Measurements from ENCODE around the gene IKZF2.
A peak's percentile ranks its signal among the peaks of the same experiment; 100 is the strongest.

The IKZF2 gene

DNA sequence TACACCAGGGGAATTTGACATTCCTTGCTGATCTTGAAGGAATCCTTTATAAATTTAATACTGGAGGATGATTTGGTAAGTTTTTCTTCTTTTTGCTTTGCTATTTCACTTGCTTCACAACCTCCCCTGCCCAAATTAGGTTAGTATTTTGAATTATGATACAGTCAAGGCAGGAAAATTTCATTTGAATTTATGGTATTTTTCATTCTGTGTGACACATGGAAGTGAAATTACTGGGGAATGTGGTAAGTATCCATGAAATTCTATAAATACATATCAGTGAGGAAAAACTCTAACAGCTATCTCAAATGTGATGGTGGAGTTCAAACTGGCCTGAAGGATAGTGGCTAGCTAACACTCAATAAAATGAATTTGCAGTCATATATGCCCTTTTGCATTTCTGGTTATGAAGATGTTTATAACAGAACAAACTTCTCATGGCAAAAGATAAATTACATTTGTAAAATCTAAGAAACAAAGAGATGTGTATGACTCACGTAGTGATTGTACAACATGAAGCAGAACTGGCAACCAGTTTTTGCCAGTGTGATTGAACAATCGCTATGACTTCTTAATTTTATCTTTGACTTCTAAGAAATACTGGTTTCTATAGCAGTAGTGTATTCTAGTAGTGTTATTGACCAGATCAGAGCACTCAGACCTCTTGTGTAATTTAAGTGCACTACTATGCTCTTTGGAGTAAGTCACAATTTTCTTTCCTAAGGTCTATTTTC, 152.6 kb downstream of the IKZF2 start:
- DNase-seq (ENCODE audit: low read depth), result no peak

DNA sequence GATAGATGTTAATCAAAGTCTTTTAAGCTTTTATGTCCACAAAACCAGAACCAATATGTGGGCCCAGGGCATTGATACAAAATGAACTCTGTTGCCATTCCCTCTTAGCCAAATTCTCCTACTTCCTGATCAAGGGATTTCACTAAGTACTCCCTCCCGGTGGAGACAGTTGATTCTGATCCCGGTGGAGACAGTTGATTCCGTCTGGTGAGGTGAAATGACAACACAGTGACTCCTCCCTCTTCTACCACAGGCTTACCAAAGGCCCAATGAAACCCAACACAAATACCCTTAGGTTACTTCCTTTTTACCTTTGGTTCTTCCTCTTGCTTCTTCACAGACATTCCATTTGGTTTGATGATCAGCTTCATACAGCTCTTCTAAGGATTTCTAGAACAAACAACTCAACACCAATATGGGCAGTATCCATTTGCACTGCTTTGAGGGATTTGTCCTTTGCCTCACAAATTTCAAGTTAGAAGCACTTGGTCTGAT, 153.8 kb downstream of the IKZF2 start:
- no peak for DNase-seq (ENCODE audit: low read depth)

DNA sequence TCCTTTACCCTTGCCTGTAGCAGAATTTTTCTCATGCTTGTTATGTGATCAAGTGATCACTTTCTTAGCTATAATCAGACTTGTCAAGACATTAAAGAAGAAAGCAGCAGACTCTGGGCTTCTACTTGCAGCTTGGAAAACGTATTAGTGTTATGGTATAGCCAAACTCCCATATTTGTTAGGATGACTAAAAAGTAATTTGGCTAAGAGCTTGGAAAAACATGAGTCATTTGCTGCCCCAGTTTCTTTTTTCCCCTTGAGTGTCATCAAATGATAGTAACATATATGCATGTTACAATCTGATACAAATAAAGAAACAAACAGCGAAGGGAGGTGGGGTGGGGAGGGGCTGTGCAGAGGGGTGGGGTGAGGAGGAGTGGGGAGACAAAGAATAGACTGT, 155.5 kb downstream of the IKZF2 start:
- DNase-seq (ENCODE audit: low read depth), result no peak

DNA sequence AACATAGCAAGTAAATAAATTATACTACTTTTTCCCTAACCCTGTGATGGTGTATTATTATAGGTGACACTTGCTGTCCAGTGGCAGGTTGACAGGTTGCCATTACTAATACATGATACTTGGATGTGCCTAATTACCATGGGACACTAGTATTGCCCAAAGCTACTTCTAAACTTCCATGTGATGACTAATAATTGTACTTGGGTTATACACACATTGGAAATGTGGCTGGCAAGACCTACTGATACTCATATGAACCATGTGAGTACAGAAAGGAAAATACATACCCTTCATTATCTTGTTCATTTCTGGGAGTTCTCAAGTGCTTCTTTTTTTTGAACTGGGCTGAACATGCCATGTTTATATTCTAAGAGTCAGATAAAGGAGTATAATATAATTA, 156.4 kb downstream of the IKZF2 start:
- no peak for DNase-seq (ENCODE audit: low read depth)

DNA sequence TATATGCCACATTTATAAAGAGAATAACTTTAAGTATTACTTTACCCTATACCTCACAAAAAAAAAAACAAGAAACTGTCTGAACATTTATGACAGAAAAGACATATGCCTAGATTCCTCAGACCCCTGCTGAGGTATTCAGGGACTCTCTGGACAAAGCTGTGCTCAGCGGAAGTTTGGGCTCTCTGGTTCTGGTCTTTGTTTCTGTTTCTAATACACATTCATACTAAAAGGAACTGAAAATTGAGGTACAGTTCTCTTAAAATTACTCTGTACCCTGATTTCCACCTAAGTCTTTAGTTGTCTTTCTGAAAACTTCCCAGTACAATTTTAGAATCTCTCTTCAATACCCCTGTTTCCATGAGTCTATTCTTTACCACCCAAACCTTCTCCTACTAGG, 160.3 kb downstream of the IKZF2 start:
- DNase-seq (ENCODE audit: low read depth), result no peak

DNA sequence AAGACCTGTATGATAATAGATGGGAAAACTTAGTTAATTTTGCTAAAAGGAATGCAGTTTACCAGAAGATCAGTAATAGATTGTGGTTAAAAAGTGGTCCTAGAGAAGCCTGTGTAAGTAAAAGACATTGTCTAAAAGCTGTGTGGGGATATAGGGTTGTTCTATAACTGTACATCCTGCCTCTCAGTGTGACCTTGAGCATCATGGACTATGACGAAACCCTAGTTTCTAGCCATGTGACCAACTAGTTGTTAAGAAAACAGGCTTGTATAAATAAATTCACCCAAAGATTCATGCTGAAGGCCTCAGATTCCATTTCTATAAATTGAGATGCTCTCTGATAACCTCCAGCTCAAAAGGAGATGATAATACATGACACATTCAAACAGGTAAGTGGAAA, 160.7 kb downstream of the IKZF2 start:
- no peak for DNase-seq (ENCODE audit: low read depth)

DNA sequence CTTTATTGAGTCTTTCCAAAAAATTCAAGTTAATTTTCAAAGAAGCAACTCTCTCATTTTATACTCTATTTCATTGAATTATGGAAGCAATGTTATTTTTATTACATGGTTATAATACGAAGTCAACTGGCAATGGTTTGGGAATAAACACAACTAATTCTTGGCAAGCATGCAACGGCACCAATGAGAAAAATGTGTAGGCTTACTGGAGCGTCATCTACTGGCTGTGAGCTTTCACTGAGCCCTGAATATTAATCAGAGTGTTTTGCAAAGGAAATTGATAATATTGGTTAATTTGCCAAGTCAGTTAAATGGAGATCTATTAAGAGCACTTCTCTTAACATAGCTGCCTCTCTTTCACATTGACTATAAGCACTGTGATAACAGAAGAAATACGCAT, 163.9 kb downstream of the IKZF2 start:
- no peak for DNase-seq (ENCODE audit: low read depth)

DNA sequence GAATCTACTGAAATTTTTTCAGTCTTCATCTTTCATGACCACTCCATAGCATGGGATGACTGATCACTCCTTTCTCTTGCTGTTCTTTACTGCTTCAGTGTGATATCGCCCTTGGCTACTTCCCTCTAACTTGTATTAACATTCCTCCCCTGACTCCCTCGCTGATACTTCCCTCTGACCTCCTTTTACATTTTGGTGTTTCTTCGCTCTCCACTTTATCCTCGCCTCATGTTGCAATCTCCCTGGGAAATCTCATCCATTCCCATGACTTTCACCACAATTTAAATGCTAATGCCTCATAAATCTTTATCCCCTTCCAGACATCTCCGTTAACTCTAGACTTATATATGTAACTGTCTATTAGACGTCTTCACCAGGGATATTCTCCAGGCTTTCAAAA, 167.3 kb downstream of the IKZF2 start:
- DNase-seq (ENCODE audit: low read depth), result no peak

DNA sequence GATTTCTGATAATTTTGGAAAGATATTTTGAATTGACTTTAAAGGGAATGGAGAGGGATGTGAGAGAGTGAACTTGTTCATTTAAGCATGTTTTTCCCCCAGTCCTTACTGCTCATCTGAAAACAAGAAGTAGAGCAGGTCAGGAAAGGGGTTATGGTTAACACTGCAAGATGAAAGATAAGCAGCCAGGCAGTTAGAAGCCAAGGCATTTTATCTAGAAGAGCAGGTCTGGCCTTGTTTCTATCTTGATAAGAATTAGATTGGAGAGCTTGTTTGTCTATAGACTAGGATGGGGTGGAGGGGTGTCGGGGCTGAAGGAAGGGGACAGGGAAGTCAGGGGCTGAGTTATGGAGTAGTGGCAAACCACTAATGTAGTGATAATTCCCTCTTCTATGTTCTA, 171.6 kb downstream of the IKZF2 start:
- peak; percentile 86 for DNase-seq (ENCODE audit: low read depth)

DNA sequence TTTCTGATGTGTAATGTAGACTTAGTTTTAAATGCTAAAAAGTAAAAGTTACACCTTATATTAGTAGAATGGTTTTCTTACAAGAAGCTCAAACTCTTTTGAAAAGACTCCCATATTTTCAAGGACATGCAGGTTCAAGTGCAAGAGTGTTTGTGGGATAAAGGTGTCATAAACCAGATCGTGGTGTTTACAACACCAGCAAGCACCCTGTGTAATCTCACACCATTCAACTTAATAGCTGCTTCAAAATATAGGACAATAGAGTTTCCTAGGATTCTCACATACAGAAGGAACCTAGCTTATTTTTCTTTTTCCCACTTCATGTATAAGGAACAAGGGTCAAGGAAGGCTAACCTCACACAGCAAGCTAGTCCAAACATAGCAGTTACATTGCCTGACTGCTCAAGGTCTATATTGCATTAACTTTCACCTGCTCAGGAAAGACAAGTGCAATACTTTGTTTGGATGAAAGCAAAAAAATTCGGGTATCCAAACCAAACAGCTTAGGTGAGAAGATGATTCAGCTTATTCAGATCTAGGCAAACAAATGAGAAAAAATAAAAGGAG, 172.3 kb downstream of the IKZF2 start:
- no peak for DNase-seq (ENCODE audit: low read depth)

DNA sequence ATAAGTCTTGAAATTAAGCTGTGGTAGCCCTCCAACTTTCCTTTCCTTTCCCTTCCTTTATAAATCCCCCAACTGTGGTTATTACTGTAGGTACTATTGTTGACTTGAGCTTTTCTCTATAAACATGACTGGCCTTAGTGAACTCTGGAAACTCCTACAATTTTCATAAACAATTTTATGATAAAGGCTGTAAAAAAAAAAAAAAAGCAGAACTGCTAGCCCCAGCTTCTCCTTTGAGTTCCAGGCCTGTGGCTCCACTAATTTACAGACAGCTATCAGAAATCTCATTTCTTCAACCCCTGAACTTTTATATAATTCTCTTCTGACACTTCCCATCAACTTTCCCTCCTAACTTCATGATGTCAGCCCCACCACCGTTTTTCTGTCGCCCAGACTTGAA, 174.3 kb downstream of the IKZF2 start:
- no peak for DNase-seq (ENCODE audit: low read depth)

DNA sequence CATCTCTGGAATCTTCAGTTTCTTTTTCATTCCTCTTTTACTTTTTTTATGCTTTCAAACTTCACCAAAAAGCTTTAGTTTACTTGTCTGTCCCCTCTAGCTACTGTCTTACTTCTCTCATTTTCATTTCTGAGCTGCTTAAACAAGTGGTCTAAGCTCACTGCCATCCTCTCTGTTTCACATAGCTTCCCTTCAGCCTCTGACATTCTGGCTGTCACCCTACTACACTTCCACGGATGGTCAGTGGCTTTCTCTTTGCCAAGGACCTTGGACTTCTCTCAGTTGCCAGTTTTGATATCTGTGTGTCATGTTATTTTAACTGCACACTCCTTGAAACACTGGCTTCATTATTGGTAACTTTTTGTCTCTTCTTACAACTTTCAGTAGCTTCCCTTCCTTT, 176.1 kb downstream of the IKZF2 start:
- no peak for DNase-seq (ENCODE audit: low read depth)

DNA sequence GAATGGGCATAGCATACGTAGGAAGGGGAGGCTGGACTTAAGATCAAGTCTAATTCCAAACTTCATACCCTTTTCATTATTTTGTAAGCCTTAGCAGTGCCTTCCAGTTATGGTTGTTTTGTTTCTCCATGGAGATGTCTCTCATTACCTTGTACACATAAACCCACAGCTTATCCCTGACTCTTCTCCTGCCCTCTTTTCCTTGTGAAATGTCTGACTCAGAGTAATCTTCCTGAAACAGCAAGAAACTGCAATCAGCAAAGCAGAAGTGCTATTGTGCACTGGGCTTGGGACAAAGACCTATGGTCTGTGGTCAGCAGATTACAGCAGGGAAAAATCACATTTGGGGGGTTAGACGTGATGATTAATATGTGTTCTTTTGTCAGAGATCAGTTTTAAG, 176.7 kb downstream of the IKZF2 start:
- no peak for DNase-seq (ENCODE audit: low read depth)

DNA sequence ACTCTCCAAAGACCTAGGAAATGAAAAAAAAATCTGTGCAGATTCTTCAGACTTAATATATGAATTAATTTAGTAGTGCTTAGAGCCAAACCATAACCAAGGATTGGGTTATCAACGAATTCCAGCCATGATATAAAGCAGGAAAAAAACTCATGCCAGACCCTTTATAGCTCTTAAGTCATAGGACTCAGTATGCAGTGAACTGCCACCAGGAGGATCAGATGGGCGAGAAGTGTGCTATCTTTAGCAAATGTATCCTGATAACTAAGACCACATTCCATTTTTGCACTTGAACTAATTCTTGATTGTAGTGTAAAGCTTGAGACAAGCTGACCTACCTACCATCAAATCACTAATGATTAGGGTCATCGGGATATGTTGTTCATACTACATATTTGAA, 178.1 kb downstream of the IKZF2 start:
- no peak for DNase-seq (ENCODE audit: low read depth)

DNA sequence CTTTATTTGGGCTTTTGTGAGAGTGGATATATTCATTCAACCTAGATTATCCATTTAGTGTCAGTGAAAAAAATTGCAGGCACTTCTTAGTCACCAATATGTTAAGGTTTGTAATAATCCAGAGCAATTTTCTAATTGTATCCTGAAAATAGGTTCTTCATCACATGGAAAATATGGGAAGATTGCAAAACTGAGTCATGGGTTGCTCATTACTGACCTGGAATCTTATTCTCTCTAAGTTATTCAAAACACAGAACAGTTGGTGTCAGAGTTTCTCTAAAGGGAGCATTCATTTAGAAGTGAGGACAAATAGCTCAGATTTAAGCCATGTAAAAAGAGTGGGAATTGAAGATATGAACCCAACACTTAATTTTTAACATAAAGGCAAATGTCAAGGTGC, 181.3 kb downstream of the IKZF2 start:
- no peak for DNase-seq (ENCODE audit: low read depth)

DNA sequence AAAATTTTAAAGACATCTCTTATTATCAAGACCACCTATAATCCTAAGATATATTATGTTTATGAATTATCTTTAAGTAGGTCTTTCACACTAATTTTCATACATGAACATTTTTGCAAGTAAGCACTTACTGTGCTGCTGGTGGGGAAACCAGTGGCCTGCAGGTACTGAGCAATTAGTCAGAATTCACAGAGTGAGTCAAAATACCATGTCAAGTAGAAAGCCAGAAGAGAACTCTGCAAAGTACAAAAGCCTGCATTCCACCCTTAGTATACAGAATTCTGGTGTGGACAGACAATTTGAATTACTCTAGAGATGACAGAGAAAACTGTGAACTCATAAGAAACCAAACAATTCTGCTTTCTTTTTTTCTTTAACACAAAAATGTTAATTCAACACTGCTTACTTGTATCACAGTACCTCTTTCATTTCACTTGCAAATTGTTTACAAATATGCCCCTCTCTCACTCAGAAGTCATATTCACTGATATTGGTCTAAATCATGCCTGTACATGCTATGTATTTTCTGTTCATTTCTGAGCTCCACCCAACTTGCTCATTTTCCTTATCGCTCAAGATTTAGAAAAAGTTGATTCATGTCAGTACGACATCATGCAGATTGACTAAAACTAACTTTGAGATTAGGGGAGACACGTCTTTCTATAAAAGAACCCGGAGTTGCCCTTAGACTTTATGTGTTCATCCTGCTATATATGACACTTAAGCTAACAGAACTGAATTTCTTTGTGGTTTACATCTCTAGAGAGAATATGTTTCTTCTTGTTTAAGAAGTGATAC, 182.9 kb downstream of the IKZF2 start:
- DNase-seq (ENCODE audit: low read depth), result no peak

DNA sequence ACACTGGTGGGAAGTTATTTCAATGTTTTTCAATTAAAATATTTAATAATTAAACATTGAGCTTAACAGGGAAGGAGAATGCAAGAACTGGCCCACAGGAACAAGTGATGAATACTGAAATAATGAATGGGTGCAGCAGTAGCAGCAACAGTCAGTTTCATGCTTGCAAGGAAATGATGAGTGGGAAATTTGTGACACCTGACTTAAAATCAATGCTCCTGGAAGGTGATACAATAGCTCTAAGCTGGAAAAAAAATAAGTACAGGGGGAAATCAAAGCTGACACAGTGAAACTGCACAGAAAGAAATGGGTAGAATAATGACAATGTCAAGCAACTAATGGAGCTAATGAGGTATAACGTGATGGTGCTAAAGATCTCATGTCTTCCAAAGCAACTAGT, 184.5 kb downstream of the IKZF2 start:
- DNase-seq (ENCODE audit: low read depth), result no peak

DNA sequence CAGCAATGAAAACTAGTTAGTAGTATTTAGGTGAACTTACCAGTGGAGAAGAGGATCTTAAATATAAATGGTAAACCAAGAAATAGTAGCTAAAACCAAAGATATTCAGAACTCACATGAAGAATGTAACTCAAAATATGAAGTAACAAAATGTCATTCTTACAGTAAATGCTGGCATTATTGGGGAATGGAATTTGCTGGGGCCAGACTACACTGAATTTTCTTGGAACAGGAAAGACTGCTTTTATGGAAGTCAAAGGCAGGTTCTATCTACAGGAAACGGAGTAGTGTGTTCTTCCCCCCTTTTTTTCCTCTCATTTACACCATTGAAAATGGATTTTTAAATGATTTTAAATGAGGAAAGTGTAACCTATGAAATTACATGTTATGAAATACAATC, 188.7 kb downstream of the IKZF2 start:
- DNase-seq (ENCODE audit: low read depth), result no peak

DNA sequence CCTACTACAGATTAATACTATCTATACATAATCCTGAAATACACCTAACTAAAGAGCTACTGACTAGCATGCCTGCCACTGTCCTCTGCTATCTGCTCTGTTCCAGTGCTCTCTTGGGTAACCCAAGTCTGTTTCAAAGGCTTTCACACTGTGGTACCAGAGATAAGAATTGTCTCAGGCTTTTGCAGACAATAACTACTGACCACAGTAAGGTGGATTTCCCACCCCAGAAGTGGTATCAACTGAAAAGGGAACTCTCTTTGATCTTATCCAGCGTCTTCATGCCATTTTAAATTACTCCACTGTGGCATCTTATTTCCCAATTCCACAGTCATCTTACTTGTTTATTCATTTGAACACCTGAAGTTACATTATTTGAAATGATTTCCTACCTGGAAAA, 190.2 kb downstream of the IKZF2 start:
- DNase-seq (ENCODE audit: low read depth), result peak; percentile 86

DNA sequence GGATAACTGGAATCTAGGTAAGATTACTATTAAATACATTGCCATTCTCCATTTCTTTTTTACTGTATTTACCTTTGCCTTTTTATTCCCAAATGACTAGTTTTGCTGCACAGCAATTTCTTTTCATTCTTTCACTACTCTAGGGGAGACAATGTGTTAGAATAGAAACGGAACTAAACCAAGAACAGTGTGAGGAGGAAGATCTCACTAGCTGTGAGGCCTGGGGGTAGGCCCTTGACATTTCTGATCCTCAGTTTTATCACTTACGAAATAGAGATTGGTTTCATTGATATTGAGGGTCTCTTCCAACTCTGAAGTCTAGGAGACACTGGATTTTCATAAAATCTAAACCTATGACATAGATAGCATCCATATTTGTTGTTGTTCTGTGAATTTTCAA, 191.1 kb downstream of the IKZF2 start:
- DNase-seq (ENCODE audit: low read depth), result no peak

DNA sequence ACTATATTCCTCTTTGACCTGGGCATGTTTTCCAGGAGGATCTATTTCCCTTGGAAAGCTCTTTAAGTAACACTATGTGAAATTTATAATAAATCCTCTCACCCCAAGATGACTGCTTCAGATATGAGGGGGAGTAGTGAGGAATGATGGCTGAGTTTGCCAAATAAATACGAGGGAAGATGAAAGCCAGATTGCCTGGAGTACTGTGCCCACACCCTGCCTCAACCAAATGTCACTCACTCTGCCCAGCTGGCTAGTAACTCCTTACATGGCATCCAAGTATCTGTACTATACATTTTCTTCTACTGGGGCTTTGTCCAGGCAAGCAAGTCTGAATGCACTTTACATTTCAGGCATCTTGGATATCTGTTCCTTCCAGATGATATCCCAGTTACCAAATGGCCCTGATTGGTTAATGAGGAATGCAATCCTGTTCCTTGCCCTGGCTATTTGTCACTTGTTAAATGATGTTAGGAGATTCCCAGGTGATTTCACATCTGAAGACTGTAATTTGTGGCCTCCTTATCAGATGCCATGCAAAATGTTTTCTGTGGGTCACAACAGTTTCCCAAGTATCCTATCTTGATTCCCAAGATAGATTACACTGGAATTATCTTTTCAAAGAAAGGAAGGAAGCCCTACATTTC, 191.8 kb downstream of the IKZF2 start:
- DNase-seq (ENCODE audit: low read depth), result no peak

DNA sequence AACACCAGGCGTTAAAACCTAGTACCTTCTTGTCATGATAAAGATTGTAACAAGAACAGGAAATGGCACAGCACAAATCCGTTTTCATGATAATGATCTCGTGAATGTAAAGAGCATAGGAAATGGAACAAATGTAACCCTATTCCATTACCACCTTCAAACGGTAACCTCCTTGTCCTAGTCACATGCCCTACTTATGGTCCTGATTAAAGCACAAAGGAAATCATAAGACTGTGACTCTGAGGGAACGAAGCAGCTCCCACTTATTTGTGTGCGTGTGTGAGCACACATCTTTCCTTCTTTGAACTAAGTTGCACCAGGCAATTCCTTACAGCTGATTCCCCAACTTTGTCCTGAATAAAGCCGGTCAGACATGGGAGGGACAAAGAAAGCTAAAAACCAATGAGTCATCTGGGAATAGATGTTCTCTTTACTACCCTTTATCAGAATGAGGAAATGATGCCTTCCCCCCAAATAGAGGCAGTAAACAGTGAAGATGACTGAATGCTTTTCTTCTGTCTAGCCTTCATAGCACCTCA, 192.6 kb downstream of the IKZF2 start:
- DNase-seq (ENCODE audit: low read depth), result no peak

DNA sequence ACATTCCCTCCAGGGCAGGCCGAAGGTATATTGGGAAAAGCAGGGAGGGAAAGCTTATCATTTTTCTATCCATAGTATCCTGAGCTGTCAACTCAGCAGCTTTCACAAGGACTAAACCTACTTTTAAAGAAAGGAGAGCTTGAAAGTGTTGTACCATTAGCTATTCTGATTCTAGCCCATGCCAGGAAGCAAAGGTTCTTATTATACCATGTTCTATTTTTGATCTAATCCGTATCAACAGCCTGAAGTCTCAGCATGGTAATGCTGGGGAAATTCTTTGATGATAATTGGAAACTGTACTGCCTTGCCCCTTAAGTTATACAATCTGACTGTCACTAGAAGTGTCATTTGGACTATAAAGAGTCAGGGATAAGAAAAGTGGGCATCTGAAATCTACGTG, 193.3 kb downstream of the IKZF2 start:
- DNase-seq (ENCODE audit: low read depth), result no peak
